DOHH2 (cell line): ENCODE results near the gene ATOH7.

Experiments used
- EZH2phosphoT487 ChIP-seq: fragments of 200-600 bp; sonication (generic); IDR thresholded peaks from 2 replicates; pipeline ENCODE4 v1.6.1; 2017; ENCODE audit warnings: borderline replicate concordance, mild to moderate bottlenecking, antibody characterized with exemption, low read length, moderate library complexity, mixed read lengths
- TF ChIP-seq, protein P1 (sequence below): fragments of 200-600 bp; sonication (generic); IDR thresholded peaks from one replicate; pipeline ENCODE4 v1.5.1; 2014; ENCODE audit warnings: antibody characterized with exemption, mild to moderate bottlenecking, low read depth, low read length; ENCODE audit not compliant: poor library complexity, severe bottlenecking

- TF ChIP-seq, protein P1, sequence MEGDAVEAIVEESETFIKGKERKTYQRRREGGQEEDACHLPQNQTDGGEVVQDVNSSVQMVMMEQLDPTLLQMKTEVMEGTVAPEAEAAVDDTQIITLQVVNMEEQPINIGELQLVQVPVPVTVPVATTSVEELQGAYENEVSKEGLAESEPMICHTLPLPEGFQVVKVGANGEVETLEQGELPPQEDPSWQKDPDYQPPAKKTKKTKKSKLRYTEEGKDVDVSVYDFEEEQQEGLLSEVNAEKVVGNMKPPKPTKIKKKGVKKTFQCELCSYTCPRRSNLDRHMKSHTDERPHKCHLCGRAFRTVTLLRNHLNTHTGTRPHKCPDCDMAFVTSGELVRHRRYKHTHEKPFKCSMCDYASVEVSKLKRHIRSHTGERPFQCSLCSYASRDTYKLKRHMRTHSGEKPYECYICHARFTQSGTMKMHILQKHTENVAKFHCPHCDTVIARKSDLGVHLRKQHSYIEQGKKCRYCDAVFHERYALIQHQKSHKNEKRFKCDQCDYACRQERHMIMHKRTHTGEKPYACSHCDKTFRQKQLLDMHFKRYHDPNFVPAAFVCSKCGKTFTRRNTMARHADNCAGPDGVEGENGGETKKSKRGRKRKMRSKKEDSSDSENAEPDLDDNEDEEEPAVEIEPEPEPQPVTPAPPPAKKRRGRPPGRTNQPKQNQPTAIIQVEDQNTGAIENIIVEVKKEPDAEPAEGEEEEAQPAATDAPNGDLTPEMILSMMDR: no peak
- no peak for TF ChIP-seq EZH2phosphoT487
Observed at GRCh38 chr10:68223535-68224165, 8.3 kb downstream of the ATOH7 start.
